Upper lobe of left lung (tissue), 6 donors: ENCODE results near the gene CLIP2. TPM values are rescaled to one million over a fixed set of nuclear protein-coding genes. Genes with fewer than 3 reads are reported as not detected.

Experiments
- ATAC-seq, 2 donors: fragments of 200-7000 bp; cut with Tn5 transposase; one replicate each; pipeline ENCODE4 v1.9.1; 2022; ENCODE audit warnings: mild to moderate bottlenecking in 2 of 2, moderate library complexity in 2 of 2; ENCODE audit not compliant: low FRiP score in 2 of 2
- DNase-seq, 2 donors: peaks; one replicate each; pipeline ENCODE4 v3.0.0-alpha.2; 2019 to 2020
- H3K27ac ChIP-seq, 4 donors: fragments of 200-600 bp; sonication (generic); one replicate each; pipeline ENCODE4 v1.5.1; 2016 to 2019
- H3K27me3 ChIP-seq, 4 donors: fragments of 200-600 bp; sonication (generic); one replicate each; pipeline ENCODE4 v1.5.1; 2017 to 2019
- H3K36me3 ChIP-seq, 4 donors: fragments of 200-600 bp; sonication (generic); one replicate each; pipeline ENCODE4 v1.5.1; 2016 to 2019
- H3K4me1 ChIP-seq, 4 donors: fragments of 200-600 bp; sonication (generic); one replicate each; pipeline ENCODE4 v1.5.1; 2018 to 2019
- H3K4me3 ChIP-seq, 4 donors: fragments of 200-600 bp; sonication (generic); one replicate each; pipeline ENCODE4 v1.5.1; 2017 to 2019; ENCODE audit warnings: mild to moderate bottlenecking in 2 of 4, moderate library complexity in 1 of 4
- H3K9me3 ChIP-seq, 4 donors: fragments of 200-600 bp; sonication (generic); one replicate each; pipeline ENCODE4 v1.5.1; 2018 to 2019
- EP300 ChIP-seq, 4 donors: sonication (generic); formaldehyde crosslinking; IDR thresholded peaks; one replicate each; pipeline ENCODE4 v1.5.1; 2017; ENCODE audit warnings: antibody characterized with exemption in 4 of 4, control low read depth in 2 of 4
- POLR2A ChIP-seq, 4 donors: fragments of 450-650 bp; IDR thresholded peaks; one replicate each; pipeline ENCODE4 v1.5.1; 2016 to 2017; ENCODE audit warnings: antibody characterized with exemption in 4 of 4, mild to moderate bottlenecking in 2 of 4
- POLR2AphosphoS5 ChIP-seq, 2 donors: sonication (generic); formaldehyde crosslinking; IDR thresholded peaks; one replicate each; pipeline ENCODE4 v1.5.1; 2017; ENCODE audit warnings: antibody characterized with exemption in 2 of 2
- WGBS, 2 donors: methylation state at CpG; one replicate each; pipeline ENCODE4 v1.1.5; 2017 to 2018; 5-methylcytosine and 5-hydroxymethylcytosine counted together
- total RNA-seq, 6 donors: library from RNA; depleted of rRNA in 4 of 6; stranded (reverse); fragments of >200 nt in 4 of 6; gene quantifications; one replicate each; pipeline versions ENCODE4 v1.1.0 to v1.2.1, GENCODE V29; 2016 to 2021
- TF ChIP-seq, protein P1 (sequence below), 6 experiments: fragments of 450-650 bp in 4 of 6; fragments of 200-600 bp in 2 of 6; sonication (generic) in 2 of 6; IDR thresholded peaks; one replicate each; pipeline ENCODE4 v1.5.1; 2016 to 2019; ENCODE audit warnings: antibody characterized with exemption in 6 of 6
- donor health status: DM: no; HTN: no; CAD: no; lungs with moderate emphysema.
- donor health status: DM: no; HTN: yes; CAD: no; lungs with severe emphysema.

The CLIP2 gene
- total RNA-seq, 6 donors from 2014 or later: 12.1 to 55.5 (median 24.8) TPM

DNA sequence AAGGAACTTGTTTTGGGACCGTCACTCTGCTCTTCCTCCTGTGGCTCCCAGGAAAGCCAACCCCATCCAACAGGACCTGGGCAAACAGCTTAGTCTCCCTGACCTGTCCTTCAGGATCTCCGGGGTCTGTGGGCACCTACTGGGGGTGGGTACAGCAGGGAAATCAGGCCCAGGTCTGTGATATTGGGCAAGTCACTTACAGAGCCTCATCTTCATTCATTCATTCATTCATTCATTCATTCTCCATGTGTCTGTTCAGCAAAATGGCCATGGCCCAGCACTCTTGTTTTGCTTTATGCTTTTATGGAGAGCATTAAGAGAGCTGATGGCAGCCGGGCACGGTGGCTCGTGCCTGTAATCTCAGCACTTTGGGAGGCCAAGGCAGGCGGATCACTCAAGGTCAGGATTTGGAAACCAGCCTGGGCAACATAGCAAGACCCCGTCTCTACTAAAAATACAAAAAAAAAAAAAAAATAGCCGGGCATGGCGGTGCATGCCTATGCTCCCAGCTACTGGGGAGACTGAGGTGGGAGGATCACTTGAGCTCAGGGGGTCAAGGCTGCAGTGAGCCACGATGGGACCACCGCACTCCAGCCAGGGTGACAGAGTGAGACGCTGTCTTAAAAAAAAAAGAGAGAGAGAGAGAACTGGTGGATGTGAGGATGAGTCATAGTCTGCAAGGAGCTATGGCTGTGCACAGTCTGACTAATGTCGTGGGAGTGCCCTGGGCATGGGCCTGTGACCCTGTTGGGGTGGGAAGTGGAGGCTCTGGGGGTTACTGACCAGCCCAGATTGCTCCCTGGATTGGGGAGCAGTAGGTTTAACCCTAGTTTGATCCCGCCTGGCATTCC is 54.3 kb downstream of the CLIP2 start:
- H3K4me1 ChIP-seq: no peaks in the 10 kb centered on the region
- no peak for TF ChIP-seq POLR2AphosphoS5 (IDR thresholded peaks at IDR 0.05)
- no peak for TF ChIP-seq EP300 (IDR thresholded peaks at IDR 0.05)
- TF ChIP-seq, protein P1, sequence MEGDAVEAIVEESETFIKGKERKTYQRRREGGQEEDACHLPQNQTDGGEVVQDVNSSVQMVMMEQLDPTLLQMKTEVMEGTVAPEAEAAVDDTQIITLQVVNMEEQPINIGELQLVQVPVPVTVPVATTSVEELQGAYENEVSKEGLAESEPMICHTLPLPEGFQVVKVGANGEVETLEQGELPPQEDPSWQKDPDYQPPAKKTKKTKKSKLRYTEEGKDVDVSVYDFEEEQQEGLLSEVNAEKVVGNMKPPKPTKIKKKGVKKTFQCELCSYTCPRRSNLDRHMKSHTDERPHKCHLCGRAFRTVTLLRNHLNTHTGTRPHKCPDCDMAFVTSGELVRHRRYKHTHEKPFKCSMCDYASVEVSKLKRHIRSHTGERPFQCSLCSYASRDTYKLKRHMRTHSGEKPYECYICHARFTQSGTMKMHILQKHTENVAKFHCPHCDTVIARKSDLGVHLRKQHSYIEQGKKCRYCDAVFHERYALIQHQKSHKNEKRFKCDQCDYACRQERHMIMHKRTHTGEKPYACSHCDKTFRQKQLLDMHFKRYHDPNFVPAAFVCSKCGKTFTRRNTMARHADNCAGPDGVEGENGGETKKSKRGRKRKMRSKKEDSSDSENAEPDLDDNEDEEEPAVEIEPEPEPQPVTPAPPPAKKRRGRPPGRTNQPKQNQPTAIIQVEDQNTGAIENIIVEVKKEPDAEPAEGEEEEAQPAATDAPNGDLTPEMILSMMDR (IDR thresholded peaks at IDR 0.05): no peak
- no peak for TF ChIP-seq POLR2A (IDR thresholded peaks at IDR 0.05)
- peak; percentile 49 to 72 for ATAC-seq
- peaks cover 0 to 18% (median 4%) of the 10 kb centered on the region in 4 donors for H3K36me3 ChIP-seq
- H3K27me3 ChIP-seq: no peaks in the 10 kb centered on the region
- no peak overlapping the region for H3K4me3 ChIP-seq
- DNase-seq: no peak
- H3K9me3 ChIP-seq: no peaks in the 10 kb centered on the region
- WGBS, 2 donors: 79 to 88% methylated on average over 14 of the region's 14 CpGs
- no peak overlapping the region for H3K27ac ChIP-seq

DNA sequence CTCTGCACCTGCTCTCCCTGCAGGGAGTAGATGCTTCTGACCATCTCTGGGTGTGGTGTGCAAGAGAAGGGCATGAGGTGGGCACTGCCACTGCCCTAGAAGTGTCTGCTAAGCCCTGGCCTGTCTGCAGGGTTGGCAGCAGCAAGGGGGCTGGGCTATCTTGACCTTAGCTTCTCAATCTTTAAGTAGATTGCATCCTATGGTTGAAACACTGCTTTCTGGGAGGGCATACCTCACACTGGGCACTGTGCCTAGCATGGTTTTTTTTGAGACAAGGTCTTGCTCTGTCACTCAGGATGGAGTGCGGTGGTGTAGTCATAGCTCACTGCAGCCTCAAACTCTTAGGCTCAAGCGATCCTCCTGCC is 54.9 kb downstream of the CLIP2 start:
- DNase-seq (no peak), ATAC-seq (peak in 1 of 2 donors; percentile 10)
- Histone ChIP-seq H3K4me3 (no peak overlapping the region), H3K4me1 (no peaks in the 10 kb centered on the region), H3K9me3 (no peaks in the 10 kb centered on the region), H3K27me3 (no peaks in the 10 kb centered on the region), H3K36me3 (peaks cover 0 to 12% (median 1%) of the 10 kb centered on the region in 4 donors), H3K27ac (no peak overlapping the region)
- TF ChIP-seq, protein P1 (IDR thresholded peaks at IDR 0.05): no peak
- TF ChIP-seq POLR2A (IDR thresholded peaks at IDR 0.05) (no peak), EP300 (IDR thresholded peaks at IDR 0.05) (no peak), POLR2AphosphoS5 (IDR thresholded peaks at IDR 0.05) (no peak)
- WGBS, 2 donors: 91 to 97% methylated on average over 2 of the region's 2 CpGs

DNA sequence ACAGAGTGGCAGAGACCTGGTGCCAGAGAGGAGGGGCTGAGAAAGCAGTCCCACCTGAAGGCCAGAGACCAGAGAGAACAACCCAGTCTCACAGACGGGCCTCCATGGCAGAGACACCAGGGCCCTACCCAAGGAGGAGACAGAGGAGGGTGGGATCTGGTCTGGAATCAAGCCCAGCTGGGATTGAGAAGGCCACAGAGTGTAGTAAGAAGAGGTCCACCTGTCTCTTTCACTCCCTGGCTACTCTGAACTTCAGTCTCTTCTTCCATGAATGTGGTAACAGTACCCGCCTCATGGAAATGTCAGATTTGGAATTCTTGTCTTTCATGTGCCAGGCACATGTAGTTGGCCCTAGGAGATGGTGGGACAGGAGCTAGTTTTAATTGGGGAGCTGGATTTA is 55.6 kb downstream of the CLIP2 start:
- DNase-seq: no peak
- Histone ChIP-seq H3K27me3 (no peaks in the 10 kb centered on the region), H3K4me1 (no peaks in the 10 kb centered on the region), H3K4me3 (no peak overlapping the region), H3K36me3 (peaks cover 0 to 12% (median 1%) of the 10 kb centered on the region in 4 donors), H3K27ac (no peak overlapping the region), H3K9me3 (no peaks in the 10 kb centered on the region)
- no peak for TF ChIP-seq POLR2A (IDR thresholded peaks at IDR 0.05)
- TF ChIP-seq EP300 (IDR thresholded peaks at IDR 0.05): no peak
- no peak for TF ChIP-seq POLR2AphosphoS5 (IDR thresholded peaks at IDR 0.05)
- TF ChIP-seq, protein P1 (IDR thresholded peaks at IDR 0.05): no peak
- WGBS, 2 donors: 91 to 92% methylated on average over 2 of the region's 2 CpGs
- ATAC-seq: no peak

DNA sequence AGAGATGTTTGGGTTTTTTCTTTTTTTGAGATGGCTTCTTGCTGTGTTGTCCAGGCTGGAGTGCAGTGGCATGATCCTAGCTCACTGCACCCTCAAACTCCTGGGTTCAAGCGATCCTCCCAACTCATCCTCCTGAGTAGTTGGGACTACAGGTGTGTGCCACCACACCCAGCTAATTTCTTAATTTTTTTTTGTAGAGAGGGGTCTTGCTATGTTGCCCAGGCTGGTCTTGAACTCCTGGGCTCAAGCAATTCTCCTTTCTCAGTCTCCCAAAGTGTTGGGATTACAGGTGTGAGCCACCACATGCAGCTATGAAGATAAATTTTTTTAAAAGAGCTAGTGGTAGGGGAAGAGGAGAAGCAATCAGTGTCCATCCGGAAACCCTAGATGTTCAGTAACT is 56.8 kb downstream of the CLIP2 start:
- no peaks in the 10 kb centered on the region for H3K9me3 ChIP-seq
- ATAC-seq (no peak), DNase-seq (no peak)
- H3K27me3 ChIP-seq: no peaks in the 10 kb centered on the region
- no peak overlapping the region for H3K27ac ChIP-seq
- H3K4me1 ChIP-seq: no peaks in the 10 kb centered on the region
- TF ChIP-seq, protein P1 (IDR thresholded peaks at IDR 0.05): no peak
- no peak for TF ChIP-seq POLR2A (IDR thresholded peaks at IDR 0.05)
- TF ChIP-seq EP300 (IDR thresholded peaks at IDR 0.05): no peak
- TF ChIP-seq POLR2AphosphoS5 (IDR thresholded peaks at IDR 0.05): no peak
- H3K36me3 ChIP-seq: peaks cover 0 to 12% (median 1%) of the 10 kb centered on the region in 4 donors
- H3K4me3 ChIP-seq: no peak overlapping the region
- 97 to 100% methylated on average over 2 of the region's 2 CpGs for WGBS, 2 donors
